ENCODE data around the gene SUMO3. TPM values are rescaled to one million over a fixed set of nuclear protein-coding genes. Genes with fewer than 3 reads are reported as not detected.
A peak's percentile ranks its signal among the peaks of the same experiment; 100 is the strongest.

The SUMO3 gene
- total and polyA plus RNA-seq, 2 of the 13 experiments (the other 11 are each of a cell fraction or from before 2014, with no cell fraction given), result 51.4 to 92.4 TPM

DNA sequence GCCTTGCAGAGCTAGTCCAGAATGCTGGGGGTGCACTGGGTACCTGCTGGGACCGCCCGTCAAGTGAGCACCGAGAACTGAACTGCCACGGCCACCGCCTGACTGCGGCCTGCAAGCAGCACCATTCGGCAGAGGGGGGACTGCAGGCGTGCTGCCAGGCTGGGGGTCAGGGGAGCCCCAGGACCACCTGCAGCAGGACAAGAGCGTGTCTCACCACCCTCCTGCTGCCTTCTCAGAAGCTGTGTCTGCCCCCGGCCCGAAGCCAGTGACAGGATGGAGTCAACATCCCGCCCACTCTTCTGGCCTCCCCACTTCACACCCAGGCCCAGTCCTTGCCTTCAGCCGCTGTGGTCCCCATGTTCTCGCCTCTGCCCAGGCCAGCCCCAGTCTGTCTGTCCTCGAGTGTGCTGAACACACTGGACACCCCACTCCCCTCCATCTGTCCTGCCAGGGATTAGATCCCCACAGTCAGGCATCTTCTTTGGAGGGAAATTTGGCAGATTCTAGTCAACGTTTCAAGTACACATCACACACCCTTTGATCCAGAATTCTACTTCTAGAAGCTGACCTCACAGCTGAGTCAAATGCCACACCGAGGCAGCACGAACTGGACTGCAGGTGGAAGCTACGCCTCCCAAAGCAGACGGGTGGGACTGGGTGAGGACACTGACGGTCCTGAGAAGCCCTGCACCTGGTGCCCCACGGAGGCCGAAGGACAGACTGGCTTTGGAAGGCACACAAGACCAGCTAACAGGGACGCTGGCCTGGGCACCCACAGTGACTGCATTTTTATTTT, 29.6 kb upstream of the SUMO3 start (continued):
- TF ChIP-seq, protein P1, sequence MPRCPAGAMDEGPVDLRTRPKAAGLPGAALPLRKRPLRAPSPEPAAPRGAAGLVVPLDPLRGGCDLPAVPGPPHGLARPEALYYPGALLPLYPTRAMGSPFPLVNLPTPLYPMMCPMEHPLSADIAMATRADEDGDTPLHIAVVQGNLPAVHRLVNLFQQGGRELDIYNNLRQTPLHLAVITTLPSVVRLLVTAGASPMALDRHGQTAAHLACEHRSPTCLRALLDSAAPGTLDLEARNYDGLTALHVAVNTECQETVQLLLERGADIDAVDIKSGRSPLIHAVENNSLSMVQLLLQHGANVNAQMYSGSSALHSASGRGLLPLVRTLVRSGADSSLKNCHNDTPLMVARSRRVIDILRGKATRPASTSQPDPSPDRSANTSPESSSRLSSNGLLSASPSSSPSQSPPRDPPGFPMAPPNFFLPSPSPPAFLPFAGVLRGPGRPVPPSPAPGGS (CRISPR knock-in tag; IDR thresholded peaks at IDR 0.05), result no peak
- TF ChIP-seq IKZF1 (IDR thresholded peaks at IDR 0.05) (no peak), TSC22D2 (CRISPR knock-in tag; IDR thresholded peaks at IDR 0.05; ENCODE audit: borderline replicate concordance) (no peak), JUND (CRISPR knock-in tag; IDR thresholded peaks at IDR 0.05) (no peak), SSRP1 (CRISPR knock-in tag; IDR thresholded peaks at IDR 0.05) (no peak; the same call in 1 of the 2 replicates), ATRX (CRISPR knock-in tag; IDR thresholded peaks at IDR 0.05; ENCODE audit: borderline replicate concordance) (no peak), BHLHE40 (IDR thresholded peaks at IDR 0.05; ENCODE audit: low read length) (no peak), FOXA3 (CRISPR knock-in tag; IDR thresholded peaks at IDR 0.05) (no peak), SP2 (CRISPR knock-in tag; IDR thresholded peaks at IDR 0.05) (peak; percentile 33; the same call in 1 of the 2 replicates), MEIS2 (CRISPR knock-in tag; IDR thresholded peaks at IDR 0.05) (peak; percentile 14; the same call in 1 of the 2 replicates), ZNF430 (CRISPR knock-in tag; IDR thresholded peaks at IDR 0.05) (no peak), TARDBP (CRISPR knock-in tag; IDR thresholded peaks at IDR 0.05) (peak; percentile 45; the same call in 1 of the 2 replicates), EHMT2 (IDR thresholded peaks at IDR 0.05; ENCODE audit: borderline replicate concordance, low read depth, low read length) (no peak), SIX4 (CRISPR knock-in tag; IDR thresholded peaks at IDR 0.05) (no peak), ZBTB7B (CRISPR knock-in tag; IDR thresholded peaks at IDR 0.05) (0 out of 2 replicates have a peak, but pooled peaks have one; percentile 8), SALL1 (CRISPR knock-in tag; IDR thresholded peaks at IDR 0.05) (no peak)
- TF ChIP-seq, protein P2, sequence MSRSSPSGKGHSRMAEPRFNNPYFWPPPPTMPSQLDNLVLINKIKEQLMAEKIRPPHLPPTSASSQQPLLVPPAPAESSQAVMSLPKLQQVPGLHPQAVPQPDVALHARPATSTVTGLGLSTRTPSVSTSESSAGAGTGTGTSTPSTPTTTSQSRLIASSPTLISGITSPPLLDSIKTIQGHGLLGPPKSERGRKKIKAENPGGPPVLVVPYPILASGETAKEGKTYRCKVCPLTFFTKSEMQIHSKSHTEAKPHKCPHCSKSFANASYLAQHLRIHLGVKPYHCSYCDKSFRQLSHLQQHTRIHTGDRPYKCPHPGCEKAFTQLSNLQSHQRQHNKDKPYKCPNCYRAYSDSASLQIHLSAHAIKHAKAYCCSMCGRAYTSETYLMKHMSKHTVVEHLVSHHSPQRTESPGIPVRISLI (CRISPR knock-in tag; IDR thresholded peaks at IDR 0.05; ENCODE audit: borderline replicate concordance), result no peak
- TF ChIP-seq, protein P3, sequence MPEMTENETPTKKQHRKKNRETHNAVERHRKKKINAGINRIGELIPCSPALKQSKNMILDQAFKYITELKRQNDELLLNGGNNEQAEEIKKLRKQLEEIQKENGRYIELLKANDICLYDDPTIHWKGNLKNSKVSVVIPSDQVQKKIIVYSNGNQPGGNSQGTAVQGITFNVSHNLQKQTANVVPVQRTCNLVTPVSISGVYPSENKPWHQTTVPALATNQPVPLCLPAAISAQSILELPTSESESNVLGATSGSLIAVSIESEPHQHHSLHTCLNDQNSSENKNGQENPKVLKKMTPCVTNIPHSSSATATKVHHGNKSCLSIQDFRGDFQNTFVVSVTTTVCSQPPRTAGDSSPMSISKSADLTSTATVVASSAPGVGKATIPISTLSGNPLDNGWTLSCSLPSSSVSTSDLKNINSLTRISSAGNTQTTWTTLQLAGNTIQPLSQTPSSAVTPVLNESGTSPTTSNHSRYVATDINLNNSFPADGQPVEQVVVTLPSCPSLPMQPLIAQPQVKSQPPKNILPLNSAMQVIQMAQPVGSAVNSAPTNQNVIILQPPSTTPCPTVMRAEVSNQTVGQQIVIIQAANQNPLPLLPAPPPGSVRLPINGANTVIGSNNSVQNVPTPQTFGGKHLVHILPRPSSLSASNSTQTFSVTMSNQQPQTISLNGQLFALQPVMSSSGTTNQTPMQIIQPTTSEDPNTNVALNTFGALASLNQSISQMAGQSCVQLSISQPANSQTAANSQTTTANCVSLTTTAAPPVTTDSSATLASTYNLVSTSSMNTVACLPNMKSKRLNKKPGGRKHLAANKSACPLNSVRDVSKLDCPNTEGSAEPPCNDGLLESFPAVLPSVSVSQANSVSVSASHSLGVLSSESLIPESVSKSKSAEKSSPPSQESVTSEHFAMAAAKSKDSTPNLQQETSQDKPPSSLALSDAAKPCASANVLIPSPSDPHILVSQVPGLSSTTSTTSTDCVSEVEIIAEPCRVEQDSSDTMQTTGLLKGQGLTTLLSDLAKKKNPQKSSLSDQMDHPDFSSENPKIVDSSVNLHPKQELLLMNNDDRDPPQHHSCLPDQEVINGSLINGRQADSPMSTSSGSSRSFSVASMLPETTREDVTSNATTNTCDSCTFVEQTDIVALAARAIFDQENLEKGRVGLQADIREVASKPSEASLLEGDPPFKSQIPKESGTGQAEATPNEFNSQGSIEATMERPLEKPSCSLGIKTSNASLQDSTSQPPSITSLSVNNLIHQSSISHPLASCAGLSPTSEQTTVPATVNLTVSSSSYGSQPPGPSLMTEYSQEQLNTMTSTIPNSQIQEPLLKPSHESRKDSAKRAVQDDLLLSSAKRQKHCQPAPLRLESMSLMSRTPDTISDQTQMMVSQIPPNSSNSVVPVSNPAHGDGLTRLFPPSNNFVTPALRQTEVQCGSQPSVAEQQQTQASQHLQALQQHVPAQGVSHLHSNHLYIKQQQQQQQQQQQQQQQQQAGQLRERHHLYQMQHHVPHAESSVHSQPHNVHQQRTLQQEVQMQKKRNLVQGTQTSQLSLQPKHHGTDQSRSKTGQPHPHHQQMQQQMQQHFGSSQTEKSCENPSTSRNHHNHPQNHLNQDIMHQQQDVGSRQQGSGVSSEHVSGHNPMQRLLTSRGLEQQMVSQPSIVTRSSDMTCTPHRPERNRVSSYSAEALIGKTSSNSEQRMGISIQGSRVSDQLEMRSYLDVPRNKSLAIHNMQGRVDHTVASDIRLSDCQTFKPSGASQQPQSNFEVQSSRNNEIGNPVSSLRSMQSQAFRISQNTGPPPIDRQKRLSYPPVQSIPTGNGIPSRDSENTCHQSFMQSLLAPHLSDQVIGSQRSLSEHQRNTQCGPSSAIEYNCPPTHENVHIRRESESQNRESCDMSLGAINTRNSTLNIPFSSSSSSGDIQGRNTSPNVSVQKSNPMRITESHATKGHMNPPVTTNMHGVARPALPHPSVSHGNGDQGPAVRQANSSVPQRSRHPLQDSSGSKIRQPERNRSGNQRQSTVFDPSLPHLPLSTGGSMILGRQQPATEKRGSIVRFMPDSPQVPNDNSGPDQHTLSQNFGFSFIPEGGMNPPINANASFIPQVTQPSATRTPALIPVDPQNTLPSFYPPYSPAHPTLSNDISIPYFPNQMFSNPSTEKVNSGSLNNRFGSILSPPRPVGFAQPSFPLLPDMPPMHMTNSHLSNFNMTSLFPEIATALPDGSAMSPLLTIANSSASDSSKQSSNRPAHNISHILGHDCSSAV (CRISPR knock-in tag; IDR thresholded peaks at IDR 0.05; ENCODE audit: borderline replicate concordance), result no peak
- TF ChIP-seq, protein P4, sequence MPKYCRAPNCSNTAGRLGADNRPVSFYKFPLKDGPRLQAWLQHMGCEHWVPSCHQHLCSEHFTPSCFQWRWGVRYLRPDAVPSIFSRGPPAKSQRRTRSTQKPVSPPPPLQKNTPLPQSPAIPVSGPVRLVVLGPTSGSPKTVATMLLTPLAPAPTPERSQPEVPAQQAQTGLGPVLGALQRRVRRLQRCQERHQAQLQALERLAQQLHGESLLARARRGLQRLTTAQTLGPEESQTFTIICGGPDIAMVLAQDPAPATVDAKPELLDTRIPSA (CRISPR knock-in tag; IDR thresholded peaks at IDR 0.05; ENCODE audit: borderline replicate concordance), result no peak
